ENCODE results near the gene CALHM4.

- TF ChIP-seq CTCF (conservative IDR thresholded peaks at IDR 0.05; ENCODE audit: low read depth in 2 of 2) = no peak
- no peak for TF ChIP-seq EZH2phosphoT487 (IDR thresholded peaks at IDR 0.05; ENCODE audit: unreplicated experiment)
- no peak for TF ChIP-seq POLR2AphosphoS5 (IDR thresholded peaks at IDR 0.05; ENCODE audit: low read depth)
- no peak for TF ChIP-seq REST (IDR thresholded peaks at IDR 0.05; ENCODE audit: unreplicated experiment)
- no peak for TF ChIP-seq ETS1 (IDR thresholded peaks at IDR 0.05)
- TF ChIP-seq EZH2 (IDR thresholded peaks at IDR 0.05; ENCODE audit: low read depth, unreplicated experiment) = no peak
- TF ChIP-seq ZNF462 (CRISPR knock-in tag; IDR thresholded peaks at IDR 0.05) = no peak
- TF ChIP-seq CREB1 (CRISPR knock-in tag; IDR thresholded peaks at IDR 0.05; ENCODE audit: low read depth) = no peak
- no peak for TF ChIP-seq NANOG (IDR thresholded peaks at IDR 0.05; ENCODE audit: borderline replicate concordance)
- no peak for TF ChIP-seq ZNF114 (CRISPR knock-in tag; IDR thresholded peaks at IDR 0.05)
These were observed 40.8 kb upstream of the CALHM4 start for GRCh38 chr6:116512734-116513133.

Data from GM23338 (cell line).